SU-DHL-6 (cell line): ENCODE data around the gene EDIL3.

Experiments
- H2AFZ ChIP-seq: fragments of 200-600 bp; sonication (generic); 2 replicates; pipeline ENCODE4 v1.6.1; 2014; ENCODE audit warnings: low read depth, mild to moderate bottlenecking, moderate library complexity, mixed read lengths, antibody characterized with exemption, low read length; ENCODE audit not compliant: severe bottlenecking
- H3F3A ChIP-seq: fragments of 200-600 bp; shearing (Covaris generic); 2 replicates; pipeline ENCODE4 v1.6.0; 2016; ENCODE audit warnings: antibody characterized with exemption, mild to moderate bottlenecking; ENCODE audit not compliant: insufficient read depth
- H3K27ac ChIP-seq: fragments of 200-600 bp; sonication (generic); 2 replicates; pipeline ENCODE4 v1.5.1; 2016; ENCODE audit warnings: low read depth, mild to moderate bottlenecking, low read length, moderate library complexity, mixed read lengths
- H3K27me3 ChIP-seq: fragments of 200-600 bp; sonication (generic), shearing (Covaris generic); 2 replicates; pipeline ENCODE4 v1.6.0; 2014; ENCODE audit warnings: mild to moderate bottlenecking, low read length
- H3K36me3 ChIP-seq: fragments of 200-600 bp; sonication (generic); 2 replicates; pipeline ENCODE4 v1.6.1; 2014; ENCODE audit warnings: mild to moderate bottlenecking, low read length, mixed read lengths
- H3K4me2 ChIP-seq: fragments of 300-600, 200-600 bp; shearing (Covaris generic), sonication (generic); 2 replicates; pipeline ENCODE4 v1.6.0; 2014; ENCODE audit warnings: low read length, low read depth, mild to moderate bottlenecking; ENCODE audit not compliant: poor library complexity, severe bottlenecking
- H3K4me3 ChIP-seq: fragments of 200-600 bp; sonication (generic); 2 replicates; pipeline ENCODE4 v1.5.1; 2014; ENCODE audit warnings: antibody characterized with exemption, low read length, mild to moderate bottlenecking, mixed read lengths; ENCODE audit not compliant: insufficient read depth, poor library complexity, severe bottlenecking
- H3K79me2 ChIP-seq: fragments of 200-600 bp; sonication (generic); 2 replicates; pipeline ENCODE4 v1.6.1; 2014; ENCODE audit warnings: mild to moderate bottlenecking, low read length, moderate library complexity; ENCODE audit not compliant: insufficient read depth
- H3K9ac ChIP-seq: fragments of 200-600 bp; sonication (generic); 2 replicates; pipeline ENCODE4 v1.7.0; 2014; ENCODE audit warnings: mild to moderate bottlenecking, low read length
- H3K9me2 ChIP-seq: fragments of 200-600 bp; sonication (generic); replicated peaks from 2 replicates; pipeline ENCODE4 v1.6.1; 2014; ENCODE audit warnings: low read length; ENCODE audit not compliant: insufficient read depth
- H3K9me3 ChIP-seq: fragments of 200-600 bp; sonication (generic); 2 replicates; pipeline ENCODE4 v1.6.1; 2014; ENCODE audit warnings: low read length, mixed read lengths; ENCODE audit not compliant: insufficient read depth
- H4K20me1 ChIP-seq: fragments of 200-600 bp; sonication (generic); 2 replicates; pipeline ENCODE4 v1.6.1; 2014; ENCODE audit warnings: low read depth, mild to moderate bottlenecking, antibody characterized with exemption, low read length, moderate library complexity, mixed read lengths
- EZH2phosphoT487 ChIP-seq: fragments of 200-600 bp; sonication (generic), shearing (Covaris generic); conservative IDR thresholded peaks from 2 replicates; pipeline ENCODE4 v1.6.1; 2018; ENCODE audit warnings: mild to moderate bottlenecking, antibody characterized with exemption, low read length, moderate library complexity, mixed read lengths
- TF ChIP-seq, protein P1 (sequence below): fragments of 200-600 bp; sonication (generic); IDR thresholded peaks from one replicate; pipeline ENCODE4 v1.5.1; 2017; ENCODE audit warnings: antibody characterized with exemption, mild to moderate bottlenecking, low read length, moderate library complexity; ENCODE audit not compliant: insufficient read depth, poor library complexity, severe bottlenecking

EDIL3 gene

DNA sequence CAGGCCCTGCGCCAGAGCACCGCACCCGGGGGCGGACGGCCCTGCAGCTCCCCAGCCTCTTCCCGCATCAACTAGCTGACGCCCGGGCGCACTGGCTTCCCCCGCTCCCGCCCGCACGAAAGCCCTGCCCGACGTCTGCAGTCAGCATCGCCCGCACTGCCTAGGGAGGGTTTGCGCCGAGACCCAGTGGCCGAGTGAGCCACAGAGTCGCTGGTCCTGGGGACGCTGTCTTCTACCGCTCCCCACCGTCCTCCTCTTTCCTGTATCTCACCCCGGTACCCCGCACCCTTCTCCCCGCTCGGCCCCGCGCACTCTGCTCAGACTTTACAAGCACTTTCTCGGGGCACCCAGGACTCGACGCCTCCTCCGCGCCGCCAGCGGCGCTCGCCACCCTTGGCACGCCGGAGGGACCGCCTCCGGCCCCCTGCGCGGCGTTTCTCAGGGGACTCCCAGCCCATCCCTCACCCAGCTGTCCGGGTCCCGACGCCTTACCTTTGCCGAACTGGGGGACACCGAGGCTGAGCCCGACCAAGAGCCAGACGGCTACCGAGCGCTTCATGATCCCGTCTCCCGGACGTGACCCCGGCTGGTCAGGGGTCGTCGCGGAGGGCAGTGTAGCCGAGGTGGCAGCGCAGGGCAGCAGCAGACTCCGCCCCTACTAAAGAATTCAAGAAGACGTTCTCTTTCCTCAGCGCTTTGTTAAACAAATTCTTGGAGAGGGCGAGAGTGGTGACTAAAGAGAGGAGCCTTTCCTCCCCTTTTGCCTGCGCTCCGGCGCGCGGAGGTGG lies 670 bp downstream of the EDIL3 start:
- no peak overlapping the region for H2AFZ ChIP-seq
- H3K9ac ChIP-seq = no peak overlapping the region
- TF ChIP-seq, protein P1, sequence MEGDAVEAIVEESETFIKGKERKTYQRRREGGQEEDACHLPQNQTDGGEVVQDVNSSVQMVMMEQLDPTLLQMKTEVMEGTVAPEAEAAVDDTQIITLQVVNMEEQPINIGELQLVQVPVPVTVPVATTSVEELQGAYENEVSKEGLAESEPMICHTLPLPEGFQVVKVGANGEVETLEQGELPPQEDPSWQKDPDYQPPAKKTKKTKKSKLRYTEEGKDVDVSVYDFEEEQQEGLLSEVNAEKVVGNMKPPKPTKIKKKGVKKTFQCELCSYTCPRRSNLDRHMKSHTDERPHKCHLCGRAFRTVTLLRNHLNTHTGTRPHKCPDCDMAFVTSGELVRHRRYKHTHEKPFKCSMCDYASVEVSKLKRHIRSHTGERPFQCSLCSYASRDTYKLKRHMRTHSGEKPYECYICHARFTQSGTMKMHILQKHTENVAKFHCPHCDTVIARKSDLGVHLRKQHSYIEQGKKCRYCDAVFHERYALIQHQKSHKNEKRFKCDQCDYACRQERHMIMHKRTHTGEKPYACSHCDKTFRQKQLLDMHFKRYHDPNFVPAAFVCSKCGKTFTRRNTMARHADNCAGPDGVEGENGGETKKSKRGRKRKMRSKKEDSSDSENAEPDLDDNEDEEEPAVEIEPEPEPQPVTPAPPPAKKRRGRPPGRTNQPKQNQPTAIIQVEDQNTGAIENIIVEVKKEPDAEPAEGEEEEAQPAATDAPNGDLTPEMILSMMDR = no peak
- TF ChIP-seq EZH2phosphoT487 = no peak
- H4K20me1 ChIP-seq = no peaks in the 10 kb centered on the region
- no peaks in the 10 kb centered on the region for H3K9me3 ChIP-seq
- H3K27ac ChIP-seq = no peak overlapping the region
- no peaks in the 10 kb centered on the region for H3K9me2 ChIP-seq
- no peaks in the 10 kb centered on the region for H3K36me3 ChIP-seq
- no peaks in the 10 kb centered on the region for H3K27me3 ChIP-seq
- H3F3A ChIP-seq = no peaks in the 10 kb centered on the region
- no peak overlapping the region for H3K4me3 ChIP-seq
- H3K79me2 ChIP-seq = no peaks in the 10 kb centered on the region
- H3K4me2 ChIP-seq = no peak overlapping the region

DNA sequence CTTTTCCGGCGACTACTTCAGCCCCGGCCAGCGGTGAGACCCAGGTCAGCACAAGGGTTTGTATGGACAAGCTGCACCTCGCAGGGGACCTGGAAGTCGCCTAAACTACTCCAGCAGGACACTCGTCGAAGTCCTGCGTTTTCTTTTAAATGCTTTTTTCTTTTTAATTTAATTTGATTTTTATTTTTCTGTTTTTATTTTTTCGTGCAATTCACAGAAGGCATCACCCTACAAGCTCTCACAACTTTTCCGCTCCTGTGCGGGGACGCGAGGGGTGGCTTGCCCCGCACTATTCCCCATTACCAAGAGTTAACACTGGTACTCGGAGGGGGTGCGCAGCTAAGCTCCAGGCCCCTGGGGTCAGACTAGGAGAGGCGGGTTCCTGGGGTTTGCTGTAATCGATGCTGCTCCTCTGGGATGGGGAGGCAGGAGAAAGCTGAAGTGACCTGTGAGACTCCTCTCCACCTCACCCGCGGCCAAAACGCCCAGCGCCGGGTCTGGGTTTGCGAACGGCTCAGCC lies 1.3 kb downstream of the EDIL3 start:
- no peaks in the 10 kb centered on the region for H3K9me3 ChIP-seq
- no peak overlapping the region for H3K4me3 ChIP-seq
- no peaks in the 10 kb centered on the region for H3K27me3 ChIP-seq
- H3K36me3 ChIP-seq = no peaks in the 10 kb centered on the region
- no peaks in the 10 kb centered on the region for H4K20me1 ChIP-seq
- no peak overlapping the region for H3K4me2 ChIP-seq
- TF ChIP-seq, protein P1 = no peak
- no peak for TF ChIP-seq EZH2phosphoT487
- no peaks in the 10 kb centered on the region for H3K79me2 ChIP-seq
- H3K9me2 ChIP-seq = no peaks in the 10 kb centered on the region
- no peaks in the 10 kb centered on the region for H3F3A ChIP-seq
- no peak overlapping the region for H3K27ac ChIP-seq
- no peak overlapping the region for H2AFZ ChIP-seq
- H3K9ac ChIP-seq = no peak overlapping the region

DNA sequence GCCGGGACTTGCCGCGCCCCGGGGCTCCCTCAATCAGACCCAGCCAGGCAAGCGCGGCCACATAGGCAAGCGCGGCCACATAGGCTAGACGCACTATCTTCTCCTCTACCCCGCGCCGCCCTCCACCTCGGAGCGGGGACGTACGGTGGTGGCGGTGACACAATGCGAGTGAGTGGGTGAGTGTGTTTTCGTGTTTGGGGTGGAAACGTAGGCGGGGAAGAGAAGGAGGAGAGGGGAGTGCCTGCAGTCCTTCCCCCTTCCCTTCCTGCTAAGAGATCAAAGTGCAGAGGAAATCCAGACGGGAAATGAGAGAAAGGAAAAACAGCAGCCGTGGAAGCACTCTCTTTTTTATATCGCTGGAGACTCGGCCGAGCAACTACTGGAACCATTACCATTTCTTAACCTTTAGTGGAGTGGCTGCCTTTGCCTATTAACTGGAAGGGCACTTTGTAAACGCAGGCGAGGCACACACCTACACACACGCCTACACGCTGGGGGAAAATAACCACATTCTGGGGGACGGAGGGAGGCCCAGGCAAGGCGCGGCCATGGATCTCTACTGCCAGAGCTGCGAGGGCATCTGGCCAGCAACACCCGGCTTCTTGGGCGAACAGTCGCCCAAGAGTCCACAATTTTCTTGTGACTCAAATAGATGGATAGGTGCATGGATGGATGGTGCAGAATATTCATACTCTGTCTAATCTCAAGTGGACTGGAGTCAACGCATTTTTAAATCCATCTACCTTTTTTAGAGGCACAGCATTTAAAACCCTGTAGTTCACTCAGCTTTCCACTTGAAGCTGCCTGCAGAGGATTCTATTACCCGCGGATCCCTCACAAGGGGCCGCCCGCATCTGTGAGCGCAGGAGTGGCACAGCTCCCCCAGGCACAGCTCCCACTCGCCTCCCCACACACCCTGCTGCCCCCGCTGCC lies 2.1 kb downstream of the EDIL3 start:
- H3K79me2 ChIP-seq = no peaks in the 10 kb centered on the region
- H3K27ac ChIP-seq = no peak overlapping the region
- H3K9ac ChIP-seq = no peak overlapping the region
- H4K20me1 ChIP-seq = no peaks in the 10 kb centered on the region
- no peak overlapping the region for H2AFZ ChIP-seq
- no peak overlapping the region for H3K4me3 ChIP-seq
- TF ChIP-seq, protein P1 = no peak
- TF ChIP-seq EZH2phosphoT487 = no peak
- H3K36me3 ChIP-seq = no peaks in the 10 kb centered on the region
- H3K4me2 ChIP-seq = no peak overlapping the region
- H3F3A ChIP-seq = no peaks in the 10 kb centered on the region
- no peaks in the 10 kb centered on the region for H3K27me3 ChIP-seq
- H3K9me3 ChIP-seq = no peaks in the 10 kb centered on the region
- no peaks in the 10 kb centered on the region for H3K9me2 ChIP-seq
